GM10248 (cell line): ENCODE data around the gene CFAP45.

Experiments used
- CTCF ChIA-PET: fragments of 300-600 bp; sonication (Branson Sonifier 250); formaldehyde crosslinking; extraction: SDS; loops from one replicate; lab custom pipeline; 2021; ENCODE audit warnings: antibody characterized with exemption; lab: Yijun Ruan, JAX
- POLR2A ChIA-PET: fragments of 350-650 bp; sonication (Branson Sonifier 250); formaldehyde crosslinking; extraction: SDS; loops from one replicate; lab custom pipeline; 2020; ENCODE audit warnings: antibody characterized with exemption; lab: Yijun Ruan, JAX
- DNase-seq: peaks from one replicate; pipeline ENCODE4 v3.0.0; 2012; ENCODE audit errors: extremely low spot score
- CTCF ChIP-seq: IDR thresholded peaks from 2 replicates; pipeline ENCODE4 v1.5.1; 2012; ENCODE audit warnings: mild to moderate bottlenecking, low read depth; ENCODE audit errors: extremely low read depth, missing control alignments, control extremely low read depth

CFAP45 gene

GRCh38 chr1:159944623-159945455 is 44.9 kb upstream of the CFAP45 start:
- CTCF ChIA-PET: interaction anchor here (1.0 to 3.0 kb wide), 5 partner anchors 11 to 163 kb away, joined by 3 to 15 read pairs (median 3); no protein-coding TSS in a partner anchor
- POLR2A ChIA-PET: no interaction called here
- TF ChIP-seq CTCF: no peak
- DNase-seq: no peak

GRCh38 chr1:159943908-159944622 is 44.1 kb upstream of the CFAP45 start:
- CTCF ChIA-PET: interaction anchor here (1.0 to 3.0 kb wide), 3 partner anchors 10 to 63 kb away, joined by 3 to 11 read pairs (median 3); no protein-coding TSS in a partner anchor
- no peak for TF ChIP-seq CTCF
- POLR2A ChIA-PET: no interaction called here
- no peak for DNase-seq

- TF ChIP-seq CTCF: no peak
- ChIA-PET POLR2A (no interaction called here), CTCF (interaction anchor here (1.6 to 3.0 kb wide), 2 partner anchors 62 to 64 kb away, joined by 4 to 11 read pairs; no protein-coding TSS in a partner anchor)
- no peak for DNase-seq
These were observed 43.3 kb upstream of the CFAP45 start for GRCh38 chr1:159943278-159943640.

GRCh38 chr1:159942632-159943277 is 42.8 kb upstream of the CFAP45 start:
- DNase-seq: no peak
- no peak for TF ChIP-seq CTCF
- ChIA-PET POLR2A (no interaction called here), CTCF (interaction anchor here (1.6 to 3.0 kb wide), 2 partner anchors 63 to 65 kb away, joined by 4 to 11 read pairs; no protein-coding TSS in a partner anchor)

- TF ChIP-seq CTCF: no peak
- ChIA-PET CTCF (interaction anchor here (1.1 to 13.3 kb wide), 4 partner anchors 51 to 66 kb away, joined by 3 to 232 read pairs (median 8); no protein-coding TSS in a partner anchor), POLR2A (no interaction called here)
- no peak for DNase-seq
These were observed 41.9 kb upstream of the CFAP45 start for GRCh38 chr1:159941591-159942560.
